Measurements from ENCODE around the gene CMTR1.
"Not testable (repeated sequence)": the region's sequence is repeated elsewhere in the genome, so short reads cannot be mapped to it uniquely, and the experiment has no call there.

CMTR1 gene

DNA sequence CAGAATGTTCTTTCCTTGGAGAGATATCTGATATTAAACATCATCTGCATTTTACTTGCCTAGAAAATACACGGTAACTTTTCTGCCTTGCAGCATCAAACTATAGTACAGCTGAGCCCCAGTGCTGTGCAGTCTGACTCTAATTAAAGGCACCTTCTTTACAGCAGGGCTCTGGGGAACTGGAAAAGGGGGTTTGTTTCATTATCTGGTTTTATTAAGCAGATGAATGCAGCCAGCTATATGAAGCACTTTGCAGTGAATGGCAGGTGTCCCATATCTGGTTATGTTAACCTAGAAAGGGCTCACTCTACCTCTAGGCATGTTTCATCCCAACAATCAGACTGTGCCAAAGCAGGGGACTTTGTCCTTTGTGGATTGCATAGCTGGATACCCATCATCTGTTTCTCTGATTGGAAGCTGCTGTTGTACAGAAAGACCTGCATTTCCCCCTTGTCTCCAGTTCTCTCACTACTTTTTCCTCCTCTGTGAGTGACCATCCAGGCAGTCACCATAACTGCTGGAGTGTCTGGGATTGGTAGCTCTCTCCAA is 39.6 kb upstream of the CMTR1 start:
- no peak for DNase-seq (ENCODE audit: low read depth)
- TF ChIP-seq POLR2A (IDR thresholded peaks at IDR 0.05; ENCODE audit: extremely low read depth, insufficient read length) (no peak), MYC (IDR thresholded peaks at IDR 0.05; ENCODE audit: low read depth, low read length) (no peak)
- TF ChIP-seq, protein P1, sequence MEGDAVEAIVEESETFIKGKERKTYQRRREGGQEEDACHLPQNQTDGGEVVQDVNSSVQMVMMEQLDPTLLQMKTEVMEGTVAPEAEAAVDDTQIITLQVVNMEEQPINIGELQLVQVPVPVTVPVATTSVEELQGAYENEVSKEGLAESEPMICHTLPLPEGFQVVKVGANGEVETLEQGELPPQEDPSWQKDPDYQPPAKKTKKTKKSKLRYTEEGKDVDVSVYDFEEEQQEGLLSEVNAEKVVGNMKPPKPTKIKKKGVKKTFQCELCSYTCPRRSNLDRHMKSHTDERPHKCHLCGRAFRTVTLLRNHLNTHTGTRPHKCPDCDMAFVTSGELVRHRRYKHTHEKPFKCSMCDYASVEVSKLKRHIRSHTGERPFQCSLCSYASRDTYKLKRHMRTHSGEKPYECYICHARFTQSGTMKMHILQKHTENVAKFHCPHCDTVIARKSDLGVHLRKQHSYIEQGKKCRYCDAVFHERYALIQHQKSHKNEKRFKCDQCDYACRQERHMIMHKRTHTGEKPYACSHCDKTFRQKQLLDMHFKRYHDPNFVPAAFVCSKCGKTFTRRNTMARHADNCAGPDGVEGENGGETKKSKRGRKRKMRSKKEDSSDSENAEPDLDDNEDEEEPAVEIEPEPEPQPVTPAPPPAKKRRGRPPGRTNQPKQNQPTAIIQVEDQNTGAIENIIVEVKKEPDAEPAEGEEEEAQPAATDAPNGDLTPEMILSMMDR (IDR thresholded peaks at IDR 0.05; ENCODE audit: low read depth, low read length), result no peak
- TF ChIP-seq, protein P2, sequence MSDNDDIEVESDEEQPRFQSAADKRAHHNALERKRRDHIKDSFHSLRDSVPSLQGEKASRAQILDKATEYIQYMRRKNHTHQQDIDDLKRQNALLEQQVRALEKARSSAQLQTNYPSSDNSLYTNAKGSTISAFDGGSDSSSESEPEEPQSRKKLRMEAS (IDR thresholded peaks at IDR 0.05; ENCODE audit: low read depth, low read length), result no peak
- no peak overlapping the region for H3K4me3 ChIP-seq (ENCODE audit: low read depth, low read length)

DNA sequence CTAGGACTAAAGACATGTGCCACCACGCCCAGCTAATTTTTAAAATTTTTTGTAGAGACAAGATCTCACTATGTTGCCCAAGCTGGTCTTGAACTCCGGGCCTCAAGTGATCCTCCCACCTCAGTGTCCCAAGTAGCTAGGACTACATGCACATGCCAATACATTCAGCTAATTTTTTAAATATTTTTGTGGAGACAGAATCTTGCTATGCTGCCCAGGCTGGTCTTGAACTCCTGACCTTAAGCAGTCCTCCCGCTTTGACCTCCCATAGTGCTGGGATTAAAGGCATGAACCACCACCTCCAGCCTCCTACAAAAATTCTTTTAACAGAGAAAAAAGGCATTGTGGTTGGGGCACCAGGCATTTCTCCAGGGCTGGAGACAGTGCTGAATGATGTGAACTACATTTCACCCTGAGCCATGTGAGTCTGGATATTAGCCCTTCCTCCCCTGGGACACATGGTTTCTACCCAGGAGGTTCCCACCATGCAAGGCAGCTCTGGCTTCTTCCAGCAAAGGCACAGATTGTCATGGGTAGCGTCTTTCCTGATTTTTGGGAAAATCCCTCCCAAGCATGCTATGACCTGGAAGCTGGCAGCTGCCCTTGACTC is 36.3 kb upstream of the CMTR1 start:
- TF ChIP-seq POLR2A (IDR thresholded peaks at IDR 0.05; ENCODE audit: extremely low read depth, insufficient read length) (no peak), MYC (IDR thresholded peaks at IDR 0.05; ENCODE audit: low read depth, low read length) (no peak)
- TF ChIP-seq, protein P1 (IDR thresholded peaks at IDR 0.05; ENCODE audit: low read depth, low read length), result no peak
- TF ChIP-seq, protein P2 (IDR thresholded peaks at IDR 0.05; ENCODE audit: low read depth, low read length), result no peak
- peak; percentile 55 for DNase-seq (ENCODE audit: low read depth)
- no peak overlapping the region for H3K4me3 ChIP-seq (ENCODE audit: low read depth, low read length)

DNA sequence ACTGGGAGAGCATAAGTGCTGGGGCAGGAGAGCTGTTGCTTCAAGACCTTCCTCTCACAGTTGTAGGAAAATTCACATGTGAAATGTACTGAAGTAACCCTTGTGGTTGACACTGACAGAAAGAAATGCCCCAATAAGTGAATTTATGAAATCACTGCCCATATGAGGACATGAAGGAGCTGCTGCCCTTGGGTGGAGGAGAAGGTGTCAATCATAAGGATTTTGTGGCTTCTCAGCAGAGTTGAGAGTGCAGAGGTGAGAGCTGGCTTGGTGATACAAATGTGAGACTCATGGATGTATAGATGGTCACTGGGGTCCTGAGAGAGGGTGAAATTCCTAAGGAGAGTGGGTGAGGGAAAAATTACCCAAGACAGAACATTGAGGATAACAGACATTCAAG is 33.9 kb upstream of the CMTR1 start:
- no peak for DNase-seq (ENCODE audit: low read depth)
- TF ChIP-seq MYC (IDR thresholded peaks at IDR 0.05; ENCODE audit: low read depth, low read length) (no peak), POLR2A (IDR thresholded peaks at IDR 0.05; ENCODE audit: extremely low read depth, insufficient read length) (no peak)
- TF ChIP-seq, protein P1 (IDR thresholded peaks at IDR 0.05; ENCODE audit: low read depth, low read length), result no peak
- TF ChIP-seq, protein P2 (IDR thresholded peaks at IDR 0.05; ENCODE audit: low read depth, low read length), result no peak
- H3K4me3 ChIP-seq (ENCODE audit: low read depth, low read length), result no peak overlapping the region

DNA sequence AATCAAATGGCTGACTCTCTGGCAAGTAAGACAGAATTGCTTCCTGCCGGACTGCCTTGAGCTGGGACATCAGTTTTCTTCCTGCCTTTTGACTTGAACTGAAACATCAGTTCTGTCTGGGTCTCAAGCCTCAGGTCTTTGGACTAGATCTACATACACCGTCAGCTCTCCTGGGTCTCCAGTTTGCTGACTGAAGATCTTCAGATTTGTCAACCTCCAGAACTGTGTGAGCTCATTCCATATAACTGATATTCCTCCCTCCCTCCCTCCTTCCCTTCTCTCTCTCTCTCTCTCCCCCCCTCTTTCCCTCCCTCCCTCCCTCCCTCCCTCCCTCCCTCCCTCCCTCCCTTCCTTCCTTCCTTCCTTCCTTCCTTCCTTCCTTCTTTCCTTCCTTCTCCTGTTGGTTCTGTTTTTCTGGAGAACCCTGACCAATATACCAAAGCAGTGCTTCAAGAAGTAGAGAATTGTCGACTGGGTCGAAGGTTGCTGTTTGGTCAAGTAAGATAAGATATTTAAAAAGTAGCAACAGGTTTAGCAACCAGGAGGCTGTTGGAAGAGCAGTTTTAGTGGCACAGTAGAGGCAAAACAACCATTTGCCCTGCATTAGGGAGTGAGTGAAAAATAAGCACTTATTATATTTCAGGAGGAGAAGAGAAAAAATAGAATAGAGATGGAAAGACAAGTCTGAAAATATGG is 33.1 kb upstream of the CMTR1 start:
- no peak for DNase-seq (ENCODE audit: low read depth)
- no peak overlapping the region for H3K4me3 ChIP-seq (ENCODE audit: low read depth, low read length)
- TF ChIP-seq, protein P2 (IDR thresholded peaks at IDR 0.05; ENCODE audit: low read depth, low read length), result no peak
- TF ChIP-seq, protein P1 (IDR thresholded peaks at IDR 0.05; ENCODE audit: low read depth, low read length), result no peak
- no peak for TF ChIP-seq MYC (IDR thresholded peaks at IDR 0.05; ENCODE audit: low read depth, low read length)
- no peak for TF ChIP-seq POLR2A (IDR thresholded peaks at IDR 0.05; ENCODE audit: extremely low read depth, insufficient read length)

DNA sequence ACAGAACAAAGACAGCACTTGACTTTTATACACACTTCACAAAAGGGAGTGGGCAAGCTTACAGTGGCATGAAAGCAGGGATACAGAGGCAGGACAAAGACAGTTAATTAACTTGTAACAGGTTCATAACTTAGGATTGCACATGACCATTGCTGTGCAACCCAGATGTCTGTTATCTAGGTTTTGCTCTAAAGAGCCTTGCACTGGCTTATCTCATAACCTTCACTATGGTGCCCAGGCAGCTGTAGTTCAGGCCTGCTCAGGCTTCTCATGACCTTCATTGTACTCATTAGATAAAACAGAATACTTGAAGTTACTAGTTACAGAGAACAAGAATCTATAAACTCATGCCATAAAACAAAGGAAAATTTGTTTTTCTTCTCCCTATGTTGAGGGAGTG is 31.4 kb upstream of the CMTR1 start:
- not testable (repeated sequence) for DNase-seq (ENCODE audit: low read depth); H3K4me3 ChIP-seq (ENCODE audit: low read depth, low read length)

DNA sequence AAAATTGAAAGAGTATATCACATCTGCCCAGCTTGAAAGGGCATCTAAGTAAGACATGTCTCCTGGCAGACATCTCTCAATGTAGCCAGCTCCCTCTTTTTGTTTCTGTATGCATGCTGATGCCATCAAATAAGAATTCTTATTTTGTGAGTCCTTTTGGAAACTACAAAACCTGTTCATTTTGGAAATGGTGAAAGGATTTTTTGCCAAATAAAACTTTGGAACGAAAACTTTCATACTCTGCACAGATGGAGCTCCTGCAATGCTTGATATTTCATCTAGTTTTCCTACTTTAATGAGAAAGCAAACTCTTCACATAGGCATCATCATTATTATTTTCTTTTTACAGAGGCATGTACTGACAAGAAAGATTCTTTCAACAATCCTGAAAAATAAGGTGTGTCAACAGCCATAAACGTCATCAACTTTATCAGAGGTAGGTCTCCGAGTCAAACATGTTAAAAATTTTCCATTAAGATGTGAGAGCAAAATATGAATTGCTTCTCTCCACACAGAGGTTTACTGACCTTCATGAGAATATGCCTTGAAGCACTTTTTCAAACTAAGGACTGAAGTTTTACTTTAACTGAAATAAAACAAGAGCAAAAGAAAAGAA is 26.2 kb upstream of the CMTR1 start:
- no peak for DNase-seq (ENCODE audit: low read depth)
- no peak for TF ChIP-seq MYC (IDR thresholded peaks at IDR 0.05; ENCODE audit: low read depth, low read length)
- TF ChIP-seq, protein P2 (IDR thresholded peaks at IDR 0.05; ENCODE audit: low read depth, low read length), result no peak
- TF ChIP-seq, protein P1 (IDR thresholded peaks at IDR 0.05; ENCODE audit: low read depth, low read length), result no peak
- TF ChIP-seq POLR2A (IDR thresholded peaks at IDR 0.05; ENCODE audit: extremely low read depth, insufficient read length), result no peak
- no peak overlapping the region for H3K4me3 ChIP-seq (ENCODE audit: low read depth, low read length)
